ENCODE data around the gene ARHGAP26.
"Not testable (repeated sequence)": the region's sequence is repeated elsewhere in the genome, so short reads cannot be mapped to it uniquely, and the experiment has no call there.

ARHGAP26 gene

GRCh38 chr5:142939884-142940283, 169.7 kb downstream of the ARHGAP26 start:
- no peak for DNase-seq

- DNase-seq = no peak
Measured at GRCh38 chr5:142941245-142941644, 171.1 kb downstream of the ARHGAP26 start.

- DNase-seq = no peak
Measured at GRCh38 chr5:142942901-142943300, 172.7 kb downstream of the ARHGAP26 start.

- DNase-seq = no peak
Measured at GRCh38 chr5:142944140-142944539, 174.0 kb downstream of the ARHGAP26 start.

- DNase-seq = no peak
Measured at GRCh38 chr5:142945321-142945720, 175.1 kb downstream of the ARHGAP26 start.

GRCh38 chr5:142945845-142946244, 175.7 kb downstream of the ARHGAP26 start:
- DNase-seq = no peak

- DNase-seq = no peak
Measured at GRCh38 chr5:142946547-142947426, 176.6 kb downstream of the ARHGAP26 start.

GRCh38 chr5:142947427-142947709, 177.2 kb downstream of the ARHGAP26 start:
- no peak for DNase-seq

- DNase-seq = no peak
Measured at GRCh38 chr5:142952229-142952628, 182.1 kb downstream of the ARHGAP26 start.

GRCh38 chr5:142952871-142953270, 182.7 kb downstream of the ARHGAP26 start:
- not testable (repeated sequence) for DNase-seq

GRCh38 chr5:142954455-142954854, 184.3 kb downstream of the ARHGAP26 start:
- no peak for DNase-seq

- no peak for DNase-seq
Measured at GRCh38 chr5:142955628-142956027, 185.5 kb downstream of the ARHGAP26 start.

GRCh38 chr5:142957528-142957927, 187.4 kb downstream of the ARHGAP26 start:
- DNase-seq = no peak

- no peak for DNase-seq
Measured at GRCh38 chr5:142958944-142959682, 188.9 kb downstream of the ARHGAP26 start.

- no peak for DNase-seq
Measured at GRCh38 chr5:142959683-142960657, 189.8 kb downstream of the ARHGAP26 start.

- no peak for DNase-seq
Measured at GRCh38 chr5:142961440-142962173, 191.4 kb downstream of the ARHGAP26 start.

GRCh38 chr5:142962174-142962533, 192.0 kb downstream of the ARHGAP26 start:
- no peak for DNase-seq

- peak in 1 of 2 donors; percentile 22 for DNase-seq
Measured at GRCh38 chr5:142965258-142966120, 195.3 kb downstream of the ARHGAP26 start.

- no peak for DNase-seq
Measured at GRCh38 chr5:142966121-142966420, 195.9 kb downstream of the ARHGAP26 start.

GRCh38 chr5:142969186-142969585, 199.0 kb downstream of the ARHGAP26 start:
- no peak for DNase-seq

- DNase-seq = no peak
Measured at GRCh38 chr5:142969624-142970439, 199.7 kb downstream of the ARHGAP26 start.
